OCI-LY1 (cell line): ENCODE data around the gene IPMK.

ENCODE experiments used
- EZH2 ChIP-seq: fragments of 200-600 bp; sonication (generic), shearing (Covaris generic); IDR thresholded peaks from 2 replicates; pipeline ENCODE4 v1.8.0; 2017; ENCODE audit warnings: borderline replicate concordance, mixed run types, mild to moderate bottlenecking, antibody characterized with exemption, low read length, moderate library complexity, mixed read lengths
- TF ChIP-seq, protein P1 (sequence below): fragments of 200-600 bp; sonication (generic), shearing (Covaris generic); IDR thresholded peaks from 2 replicates; pipeline ENCODE4 v1.5.1; 2017; ENCODE audit warnings: mild to moderate bottlenecking, antibody characterized with exemption, low read length, moderate library complexity, mixed read lengths

DNA sequence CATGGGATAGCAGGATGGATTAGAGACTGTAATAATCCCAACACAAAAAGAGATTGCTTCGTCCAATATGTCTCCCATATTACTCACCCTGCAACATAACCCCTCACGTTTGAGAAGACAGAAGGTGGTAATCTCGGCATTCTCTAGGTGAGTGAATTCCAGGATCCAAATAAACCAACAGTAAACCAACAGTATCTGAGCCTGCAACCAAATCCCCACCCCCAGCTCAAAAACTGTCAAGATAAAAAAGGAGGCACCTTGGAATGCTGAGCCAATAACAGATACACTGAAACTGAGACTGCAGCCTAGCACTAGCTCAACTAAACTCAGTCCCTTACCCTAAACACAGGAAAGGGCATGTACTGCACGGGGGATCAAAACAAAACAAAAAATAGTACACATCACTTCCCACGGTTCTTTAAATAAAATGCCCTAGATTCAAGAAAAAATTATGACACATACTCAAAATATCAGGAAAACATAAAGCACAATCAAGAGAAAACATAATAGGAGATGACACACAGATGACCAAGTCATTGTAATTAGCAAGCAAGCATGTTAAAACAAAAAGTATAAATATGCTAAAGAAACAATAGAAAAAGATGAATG is 28.0 kb downstream of the IPMK start:
- TF ChIP-seq, protein P1, sequence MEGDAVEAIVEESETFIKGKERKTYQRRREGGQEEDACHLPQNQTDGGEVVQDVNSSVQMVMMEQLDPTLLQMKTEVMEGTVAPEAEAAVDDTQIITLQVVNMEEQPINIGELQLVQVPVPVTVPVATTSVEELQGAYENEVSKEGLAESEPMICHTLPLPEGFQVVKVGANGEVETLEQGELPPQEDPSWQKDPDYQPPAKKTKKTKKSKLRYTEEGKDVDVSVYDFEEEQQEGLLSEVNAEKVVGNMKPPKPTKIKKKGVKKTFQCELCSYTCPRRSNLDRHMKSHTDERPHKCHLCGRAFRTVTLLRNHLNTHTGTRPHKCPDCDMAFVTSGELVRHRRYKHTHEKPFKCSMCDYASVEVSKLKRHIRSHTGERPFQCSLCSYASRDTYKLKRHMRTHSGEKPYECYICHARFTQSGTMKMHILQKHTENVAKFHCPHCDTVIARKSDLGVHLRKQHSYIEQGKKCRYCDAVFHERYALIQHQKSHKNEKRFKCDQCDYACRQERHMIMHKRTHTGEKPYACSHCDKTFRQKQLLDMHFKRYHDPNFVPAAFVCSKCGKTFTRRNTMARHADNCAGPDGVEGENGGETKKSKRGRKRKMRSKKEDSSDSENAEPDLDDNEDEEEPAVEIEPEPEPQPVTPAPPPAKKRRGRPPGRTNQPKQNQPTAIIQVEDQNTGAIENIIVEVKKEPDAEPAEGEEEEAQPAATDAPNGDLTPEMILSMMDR, result no peak
- no peak for TF ChIP-seq EZH2
